GM12878 (cell line): ENCODE measurements around the gene ACSL3. TPM values are rescaled to one million over a fixed set of nuclear protein-coding genes. Genes with fewer than 3 reads are reported as not detected.

Experiments
- ATAC-seq: fragments of 200-7000 bp; cut with Tn5 transposase; 3 replicates; pipeline ENCODE4 v1.9.1; 2020; ENCODE audit warnings: mild to moderate bottlenecking, moderate library complexity
- BruUV-seq: library from RNA; stranded (reverse); fragments of 400-500 nt; replicated peaks from 2 replicates; lab custom pipeline; 2021; lab: Mats Ljungman, UMichigan
- CTCF ChIA-PET: fragments of 300-600 bp; sonication (Branson Sonifier 250); formaldehyde crosslinking; extraction: SDS; loops from one replicate; lab custom pipeline; 2021; ENCODE audit warnings: inconsistent platforms; lab: Yijun Ruan, JAX
- POLR2A ChIA-PET: fragments of 350-600 bp; formaldehyde crosslinking; extraction: SDS; loops from one replicate; lab custom pipeline; 2021; ENCODE audit warnings: inconsistent platforms; lab: Charles Lee
- RAD21 ChIA-PET: fragments of 300-600 bp; sonication (Branson Sonifier 250); formaldehyde crosslinking; loops from one replicate; lab custom pipeline; 2023; ENCODE audit warnings: antibody characterized with exemption; ENCODE audit not compliant: unreplicated experiment; lab: Charles Lee
- SMC1A ChIA-PET: fragments of 300-600 bp; sonication (Branson Sonifier 250); formaldehyde crosslinking; loops from one replicate; lab custom pipeline; 2023; ENCODE audit not compliant: unreplicated experiment, uncharacterized antibody; lab: Charles Lee
- DNase-seq: peaks from one replicate; pipeline ENCODE4 v3.0.0-alpha.2; 2011; ENCODE audit warnings: low read depth, low spot score
- FAIRE-seq: peaks from 3 replicates; lab custom pipeline; 2011; peaks lifted over from hg19 to GRCh38; lab: Jason Lieb, UNC
- H2AFZ ChIP-seq: 2 replicates; pipeline ENCODE4 v1.6.0; 2011; ENCODE audit warnings: low read depth, low read length, control low read depth; ENCODE audit not compliant: control insufficient read depth
- H3K27ac ChIP-seq: 2 replicates; pipeline ENCODE4 v1.5.1; 2011; ENCODE audit warnings: control low read depth; ENCODE audit not compliant: control insufficient read depth, insufficient read depth
- H3K27me3 ChIP-seq, 2 experiments: replicated peaks in 1 of 2; 2 replicates each; pipeline versions ENCODE4 v1.6.0 to v1.6.1; 2011; ENCODE audit warnings: low read length in 1 of 2; ENCODE audit not compliant: control insufficient read depth in 2 of 2, insufficient read depth in 2 of 2
- H3K36me3 ChIP-seq, 2 experiments: 2 replicates each; pipeline ENCODE4 v1.5.1; 2011; ENCODE audit warnings: low read length in 1 of 2; ENCODE audit not compliant: control insufficient read depth in 2 of 2, insufficient read depth in 2 of 2
- H3K4me1 ChIP-seq: 2 replicates; pipeline ENCODE4 v1.6.1; 2011; ENCODE audit warnings: mild to moderate bottlenecking, low read length, moderate library complexity, mixed read lengths; ENCODE audit not compliant: control insufficient read depth, insufficient read depth
- H3K4me2 ChIP-seq: 2 replicates; pipeline ENCODE4 v1.6.0; 2011; ENCODE audit warnings: control low read depth; ENCODE audit not compliant: control insufficient read depth, insufficient read depth
- H3K4me3 ChIP-seq: fragments of 200-600 bp; sonication (generic); 2 replicates; pipeline ENCODE4 v1.5.1; 2016
- H3K79me2 ChIP-seq: 2 replicates; pipeline ENCODE4 v1.6.0; 2011; ENCODE audit warnings: low read length; ENCODE audit not compliant: control insufficient read depth, insufficient read depth
- H3K9ac ChIP-seq: 2 replicates; pipeline ENCODE4 v1.8.0; 2011; ENCODE audit warnings: low read length, control low read depth, mixed read lengths; ENCODE audit not compliant: control insufficient read depth, insufficient read depth
- H3K9me3 ChIP-seq: replicated peaks from 3 replicates; pipeline ENCODE4 v1.5.1; 2011; ENCODE audit warnings: mild to moderate bottlenecking, low read length; ENCODE audit not compliant: control insufficient read depth, insufficient read depth
- H4K20me1 ChIP-seq: 2 replicates; pipeline ENCODE4 v1.6.0; 2011; ENCODE audit not compliant: control insufficient read depth, insufficient read depth
- CHD1 ChIP-seq: IDR thresholded peaks from 2 replicates; pipeline ENCODE4 v1.6.1; 2012; ENCODE audit warnings: low read depth, low read length, improper control_type of control experiment
- ELK1 ChIP-seq: IDR thresholded peaks from 2 replicates; pipeline ENCODE4 v1.6.1; 2012; ENCODE audit warnings: low read depth, low read length, improper control_type of control experiment
- GATAD2B ChIP-seq: fragments of 450-650 bp; conservative IDR thresholded peaks from 2 replicates; pipeline ENCODE4 v1.6.1; 2017; ENCODE audit warnings: low read depth, mild to moderate bottlenecking, moderate library complexity
- IRF4 ChIP-seq: IDR thresholded peaks from 2 replicates; pipeline ENCODE4 v1.6.1; 2011; ENCODE audit warnings: low read depth, low read length
- JUNB ChIP-seq: IDR thresholded peaks from 2 replicates; pipeline ENCODE4 v1.6.1; 2016; ENCODE audit warnings: antibody characterized with exemption, mild to moderate bottlenecking
- KAT2A ChIP-seq: conservative IDR thresholded peaks from 2 replicates; pipeline ENCODE4 v1.6.1; 2011; ENCODE audit warnings: low read depth, low read length; ENCODE audit not compliant: control insufficient read depth
- NRF1 ChIP-seq: conservative IDR thresholded peaks from 2 replicates; pipeline ENCODE4 v1.6.1; 2011; ENCODE audit warnings: mild to moderate bottlenecking, low read depth, low read length, improper control_type of control experiment
- POLR2A ChIP-seq: IDR thresholded peaks from 2 replicates; pipeline ENCODE4 v1.6.1; 2011; ENCODE audit warnings: low read depth, mild to moderate bottlenecking, low read length
- RAD21 ChIP-seq: IDR thresholded peaks from 2 replicates; pipeline ENCODE4 v1.6.1; 2011; ENCODE audit warnings: mild to moderate bottlenecking, low read depth, low read length, moderate library complexity; ENCODE audit not compliant: insufficient read depth
- SRF ChIP-seq, 2 experiments: IDR thresholded peaks; 2 replicates each; pipeline ENCODE4 v1.6.1; 2011; ENCODE audit warnings: low read depth in 2 of 2, low read length in 2 of 2, mild to moderate bottlenecking in 1 of 2, moderate library complexity in 1 of 2
- YBX1 ChIP-seq: fragments of 450-650 bp; IDR thresholded peaks from 2 replicates; pipeline ENCODE4 v1.6.1; 2016; ENCODE audit warnings: antibody characterized with exemption
- WGBS: methylation state at CpG from one replicate; pipeline ENCODE4 v1.1.6; 2016; ENCODE audit warnings: low lambda C conversion rate; ENCODE audit not compliant: insufficient replicate concordance, insufficient coverage; ENCODE audit errors: missing lambda C conversion rate; 5-methylcytosine and 5-hydroxymethylcytosine counted together
- in situ Hi-C: fragments of 300-500 bp; cut with MboI; formaldehyde crosslinking; loops from 9 replicates; pipeline ENCODE4 v1.14.3; 2018; ENCODE audit warnings: mixed read lengths
- intact Hi-C: fragments of 100-400 bp; cut with micrococcal nuclease; formaldehyde crosslinking; loops from one replicate; pipeline ENCODE4 v1.14.2; 2022; ENCODE audit not compliant: unreplicated experiment
- polyA plus RNA-seq, 11 experiments: library from polyadenylated mRNA; depleted of rRNA in 4 of 11; unstranded in 6 of 11; stranded (reverse) in 5 of 11; fragments of >200 nt; fragmentation: Nextera tagmentation in 4 of 11; fragmentation: Illumina TruSeq in 1 of 11; extraction: Ambion mirVana in 4 of 11; extraction: Trizol in 1 of 11; gene quantifications; 1 replicate in 1 of 11; 2 replicates in 10 of 11; pipeline versions ENCODE4 v1.2.1 to v1.2.3, GENCODE V29; 2011 to 2016; ENCODE audit warnings: inconsistent platforms in 2 of 11, missing spikeins in 2 of 11, low read depth in 1 of 11
- total RNA-seq, 4 experiments: library from RNA; depleted of rRNA in 3 of 4; stranded (reverse); fragments of >200 nt in 3 of 4; fragmentation: Illumina TruSeq in 1 of 4; extraction: Trizol in 1 of 4; gene quantifications; 2 replicates each; pipeline versions ENCODE4 v1.2.1 to v1.2.3, GENCODE V29; 2013 to 2021
- TF ChIP-seq, protein P1 (sequence below): IDR thresholded peaks from 2 replicates; pipeline ENCODE4 v1.6.1; 2011; ENCODE audit warnings: mild to moderate bottlenecking, low read depth, low read length, moderate library complexity; ENCODE audit not compliant: insufficient replicate concordance
- TF ChIP-seq, protein P2 (sequence below): IDR thresholded peaks from 2 replicates; pipeline ENCODE4 v1.6.1; 2012; ENCODE audit warnings: low read depth, low read length, improper control_type of control experiment
- TF ChIP-seq, protein P3 (sequence below): IDR thresholded peaks from 2 replicates; pipeline ENCODE4 v1.6.1; 2011; ENCODE audit warnings: low read depth, mild to moderate bottlenecking, low read length, moderate library complexity, borderline replicate concordance; ENCODE audit errors: extremely low read depth
- TF ChIP-seq, protein P4 (sequence below): fragments of 450-650 bp; IDR thresholded peaks from 2 replicates; pipeline ENCODE4 v1.6.1; 2018; ENCODE audit warnings: mild to moderate bottlenecking, low read depth, moderate library complexity; ENCODE audit not compliant: partially characterized antibody

Gene ACSL3
- total and polyA plus RNA-seq, 10 of the 15 experiments (the other 5 are each of a cell fraction or from before 2014, with no cell fraction given): 15.6 to 83.9 (median 56.7) TPM

GRCh38 chr2:222978850-222979249, 118.0 kb downstream of the ACSL3 start (continued):
- TF ChIP-seq ELK1: no peak

DNA sequence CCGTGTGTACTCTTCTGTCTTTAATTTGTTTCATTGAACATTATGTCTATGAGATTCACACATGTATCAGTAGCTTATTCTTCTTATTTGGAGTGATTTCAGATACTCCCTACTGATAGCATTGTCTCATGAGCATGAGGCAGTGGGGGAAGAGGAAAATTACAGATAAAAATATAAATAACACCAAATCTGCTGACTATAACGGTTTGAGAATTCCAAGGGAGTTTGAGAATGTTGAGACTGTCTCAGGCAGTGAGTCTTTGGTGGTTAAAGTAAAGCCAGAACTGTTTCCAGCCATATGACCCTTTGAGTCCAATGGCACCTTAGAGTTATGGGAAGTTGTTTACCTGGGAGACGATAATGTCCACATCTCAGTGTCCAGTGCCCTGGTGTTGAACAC, 118.6 kb downstream of the ACSL3 start:
- RAD21 ChIA-PET: no interaction called here
- Histone ChIP-seq H3K9ac (no peak overlapping the region), H3K27me3 (no peaks in the 10 kb centered on the region), H3K9me3 (no peaks in the 10 kb centered on the region), H3K79me2 (no peaks in the 10 kb centered on the region), H3K4me1 (no peaks in the 10 kb centered on the region), H4K20me1 (no peaks in the 10 kb centered on the region), H3K4me2 (no peak overlapping the region), H3K27ac (no peak overlapping the region), H3K36me3 (no peaks in the 10 kb centered on the region), H2AFZ (no peak overlapping the region), H3K4me3 (no peak overlapping the region)
- SMC1A ChIA-PET: interaction anchor here (0.7 kb wide), 1 partner anchor 796 kb away, joined by 3 read pairs; no protein-coding TSS in a partner anchor
- no peak for ATAC-seq
- WGBS: 32% methylated on average over 3 of the region's 3 CpGs
- TF ChIP-seq, protein P1, sequence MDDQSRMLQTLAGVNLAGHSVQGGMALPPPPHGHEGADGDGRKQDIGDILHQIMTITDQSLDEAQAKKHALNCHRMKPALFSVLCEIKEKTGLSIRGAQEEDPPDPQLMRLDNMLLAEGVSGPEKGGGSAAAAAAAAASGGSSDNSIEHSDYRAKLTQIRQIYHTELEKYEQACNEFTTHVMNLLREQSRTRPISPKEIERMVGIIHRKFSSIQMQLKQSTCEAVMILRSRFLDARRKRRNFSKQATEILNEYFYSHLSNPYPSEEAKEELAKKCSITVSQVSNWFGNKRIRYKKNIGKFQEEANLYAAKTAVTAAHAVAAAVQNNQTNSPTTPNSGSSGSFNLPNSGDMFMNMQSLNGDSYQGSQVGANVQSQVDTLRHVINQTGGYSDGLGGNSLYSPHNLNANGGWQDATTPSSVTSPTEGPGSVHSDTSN: no peak
- TF ChIP-seq RAD21: no peak
- no peak for TF ChIP-seq KAT2A
- no peak for TF ChIP-seq GATAD2B
- no peak for TF ChIP-seq IRF4
- TF ChIP-seq, protein P2, sequence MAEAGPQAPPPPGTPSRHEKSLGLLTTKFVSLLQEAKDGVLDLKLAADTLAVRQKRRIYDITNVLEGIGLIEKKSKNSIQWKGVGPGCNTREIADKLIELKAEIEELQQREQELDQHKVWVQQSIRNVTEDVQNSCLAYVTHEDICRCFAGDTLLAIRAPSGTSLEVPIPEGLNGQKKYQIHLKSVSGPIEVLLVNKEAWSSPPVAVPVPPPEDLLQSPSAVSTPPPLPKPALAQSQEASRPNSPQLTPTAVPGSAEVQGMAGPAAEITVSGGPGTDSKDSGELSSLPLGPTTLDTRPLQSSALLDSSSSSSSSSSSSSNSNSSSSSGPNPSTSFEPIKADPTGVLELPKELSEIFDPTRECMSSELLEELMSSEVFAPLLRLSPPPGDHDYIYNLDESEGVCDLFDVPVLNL: no peak
- no peak for TF ChIP-seq NRF1
- TF ChIP-seq, protein P3, sequence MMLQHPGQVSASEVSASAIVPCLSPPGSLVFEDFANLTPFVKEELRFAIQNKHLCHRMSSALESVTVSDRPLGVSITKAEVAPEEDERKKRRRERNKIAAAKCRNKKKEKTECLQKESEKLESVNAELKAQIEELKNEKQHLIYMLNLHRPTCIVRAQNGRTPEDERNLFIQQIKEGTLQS: no peak
- TF ChIP-seq, protein P4, sequence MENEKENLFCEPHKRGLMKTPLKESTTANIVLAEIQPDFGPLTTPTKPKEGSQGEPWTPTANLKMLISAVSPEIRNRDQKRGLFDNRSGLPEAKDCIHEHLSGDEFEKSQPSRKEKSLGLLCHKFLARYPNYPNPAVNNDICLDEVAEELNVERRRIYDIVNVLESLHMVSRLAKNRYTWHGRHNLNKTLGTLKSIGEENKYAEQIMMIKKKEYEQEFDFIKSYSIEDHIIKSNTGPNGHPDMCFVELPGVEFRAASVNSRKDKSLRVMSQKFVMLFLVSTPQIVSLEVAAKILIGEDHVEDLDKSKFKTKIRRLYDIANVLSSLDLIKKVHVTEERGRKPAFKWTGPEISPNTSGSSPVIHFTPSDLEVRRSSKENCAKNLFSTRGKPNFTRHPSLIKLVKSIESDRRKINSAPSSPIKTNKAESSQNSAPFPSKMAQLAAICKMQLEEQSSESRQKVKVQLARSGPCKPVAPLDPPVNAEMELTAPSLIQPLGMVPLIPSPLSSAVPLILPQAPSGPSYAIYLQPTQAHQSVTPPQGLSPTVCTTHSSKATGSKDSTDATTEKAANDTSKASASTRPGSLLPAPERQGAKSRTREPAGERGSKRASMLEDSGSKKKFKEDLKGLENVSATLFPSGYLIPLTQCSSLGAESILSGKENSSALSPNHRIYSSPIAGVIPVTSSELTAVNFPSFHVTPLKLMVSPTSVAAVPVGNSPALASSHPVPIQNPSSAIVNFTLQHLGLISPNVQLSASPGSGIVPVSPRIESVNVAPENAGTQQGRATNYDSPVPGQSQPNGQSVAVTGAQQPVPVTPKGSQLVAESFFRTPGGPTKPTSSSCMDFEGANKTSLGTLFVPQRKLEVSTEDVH: no peak
- no peak for TF ChIP-seq POLR2A
- TF ChIP-seq JUNB: no peak
- TF ChIP-seq CHD1: no peak
- no peak for TF ChIP-seq SRF (IDR thresholded peaks at IDR 0.05; ENCODE audit: low read depth in 2 of 2, low read length in 2 of 2)
- no peak for TF ChIP-seq YBX1
- in situ Hi-C loops (no loop called here), intact Hi-C loops (loop anchor here (10.0 kb wide), 1 partner anchor 745 kb away; no protein-coding TSS in a partner anchor)
- FAIRE-seq: no peak
- no peak for DNase-seq
- POLR2A ChIA-PET: no interaction called here
- CTCF ChIA-PET: interaction anchor here (0.8 kb wide), 1 partner anchor 623 kb away, joined by 3 read pairs; no protein-coding TSS in a partner anchor
- no TSS peak for BruUV-seq
